Pancreas (tissue), 10 donors: ENCODE measurements around the gene PMVK. TPM values are rescaled to one million over a fixed set of nuclear protein-coding genes. Genes with fewer than 3 reads are reported as not detected.
"Not testable (repeated sequence)": the region's sequence is repeated elsewhere in the genome, so short reads cannot be mapped to it uniquely, and the experiment has no call there.

ENCODE experiments used
- ATAC-seq, 4 donors: fragments of 200-7000 bp; cut with Tn5 transposase; one replicate each; pipeline versions ENCODE4 v1.8.0 to v1.9.1; 2020; ENCODE audit warnings: mild to moderate bottlenecking in 4 of 4, moderate library complexity in 4 of 4
- DNase-seq, 6 donors: peaks; one replicate each; pipeline ENCODE4 v3.0.0-alpha.2; 2020
- FAIRE-seq: peaks from 2 replicates; lab custom pipeline; 2012; peaks lifted over from hg19 to GRCh38; lab: Jason Lieb, UNC
- H3K27ac ChIP-seq, 4 donors: fragments of 200-600 bp; sonication (generic); 1 replicate in 3 of 4; 2 replicates in 1 of 4; pipeline versions ENCODE4 v1.5.0 to v1.8.0; 2020
- H3K27me3 ChIP-seq, 4 donors: fragments of 200-600 bp; one replicate each; pipeline ENCODE4 v1.8.0; 2021
- H3K36me3 ChIP-seq, 3 donors: fragments of 200-600 bp; sonication (generic) in 1 of 3; one replicate each; pipeline versions ENCODE4 v1.5.0 to v1.8.0; 2020 to 2021
- H3K4me1 ChIP-seq, 3 donors: fragments of 200-600 bp; one replicate each; pipeline ENCODE4 v1.8.0; 2021
- H3K4me3 ChIP-seq, 4 donors: fragments of 200-600 bp; sonication (generic) in 2 of 4; one replicate each; pipeline versions ENCODE4 v1.5.0 to v1.8.0; 2020 to 2021
- H3K9me3 ChIP-seq, 4 donors: fragments of 200-600 bp; one replicate each; pipeline ENCODE4 v1.8.0; 2021
- WGBS, 2 donors: extraction: QIAGEN DNeasy Blood & Tissue Kit; methylation state at CpG; one replicate each; pipeline ENCODE4 v1.1.7; 2013; 5-methylcytosine and 5-hydroxymethylcytosine counted together
- intact Hi-C, 3 donors: fragments of 100-400 bp; cut with DNase I; formaldehyde crosslinking; loops; one replicate each; pipeline versions ENCODE4 v1.11.1 to v1.14.2; 2022
- polyA plus RNA-seq, 2 donors: library from polyadenylated mRNA; stranded (reverse); fragments of 200-250 nt; gene quantifications; one replicate each; pipeline ENCODE4 v1.2.3, GENCODE V29; 2013
- total RNA-seq, 6 donors: library from RNA; stranded (reverse); fragmentation: NEBNext Ultra II Directional in 4 of 6; extraction: Animal tissue kit (Norgen Biotek cat#: 25700) in 4 of 6; gene quantifications; one replicate each; pipeline versions ENCODE4 v1.2.1 to v1.2.4, GENCODE V29; 2021 to 2023
- TF ChIP-seq, protein P1 (sequence below), 4 donors: fragments of 200-600 bp; sonication (generic) in 3 of 4; IDR thresholded peaks; one replicate each; pipeline versions ENCODE4 v1.5.0 to v1.8.0; 2021; ENCODE audit warnings: antibody characterized with exemption in 4 of 4
- donor health status: healthy with polysubstance abuse.
- donor health status: DM: no; HTN: no; CAD: no; lungs with moderate emphysema.
- donor health status: DM: no; HTN: no; CAD: no.
- donor health status: control.
- donor health status: control.
- donor health status: Bipolar disorder and iron deficiency.
- donor health status: DM: yes; HTN: yes; CAD: no.
- donor health status: DM: no; HTN: no; CAD: no.
- donor health status: DM: no; HTN: no; CAD: no.
- donor health status: DM: yes; HTN: yes; CAD: no.

Gene PMVK
- total and polyA plus RNA-seq, 8 donors: 12.4 to 32.4 (median 16.8) TPM

DNA sequence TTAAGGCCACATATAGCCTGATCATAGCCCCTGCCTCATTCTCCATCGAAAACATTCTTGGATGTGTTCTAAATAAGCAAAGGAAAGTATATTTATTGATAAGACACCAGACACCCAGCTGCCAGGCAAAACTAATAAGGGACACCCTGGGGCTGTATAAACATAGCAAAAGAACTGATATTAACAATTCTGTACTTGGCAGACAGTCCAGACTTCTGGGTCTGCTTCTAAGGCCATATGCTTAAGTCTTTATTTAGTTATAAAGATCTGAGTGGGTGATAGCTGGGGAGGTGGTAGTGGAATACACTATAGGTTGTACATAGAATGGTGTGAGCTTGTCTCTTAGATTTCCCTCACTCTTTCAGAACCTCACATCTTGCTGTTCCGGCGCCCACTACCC lies 41.8 kb upstream of the PMVK start:
- WGBS, 2 donors: 90% methylated on average over 3 of the region's 3 CpGs
- DNase-seq: no peak
- Histone ChIP-seq H3K36me3 (no peaks in the 10 kb centered on the region), H3K4me3 (no peak overlapping the region), H3K27me3 (no peaks in the 10 kb centered on the region), H3K27ac (no peak overlapping the region), H3K4me1 (peaks cover 0 to 11% (median 0%) of the 10 kb centered on the region in 3 donors), H3K9me3 (no peaks in the 10 kb centered on the region)
- intact Hi-C loops: no loop called here
- no peak for FAIRE-seq
- TF ChIP-seq, protein P1, sequence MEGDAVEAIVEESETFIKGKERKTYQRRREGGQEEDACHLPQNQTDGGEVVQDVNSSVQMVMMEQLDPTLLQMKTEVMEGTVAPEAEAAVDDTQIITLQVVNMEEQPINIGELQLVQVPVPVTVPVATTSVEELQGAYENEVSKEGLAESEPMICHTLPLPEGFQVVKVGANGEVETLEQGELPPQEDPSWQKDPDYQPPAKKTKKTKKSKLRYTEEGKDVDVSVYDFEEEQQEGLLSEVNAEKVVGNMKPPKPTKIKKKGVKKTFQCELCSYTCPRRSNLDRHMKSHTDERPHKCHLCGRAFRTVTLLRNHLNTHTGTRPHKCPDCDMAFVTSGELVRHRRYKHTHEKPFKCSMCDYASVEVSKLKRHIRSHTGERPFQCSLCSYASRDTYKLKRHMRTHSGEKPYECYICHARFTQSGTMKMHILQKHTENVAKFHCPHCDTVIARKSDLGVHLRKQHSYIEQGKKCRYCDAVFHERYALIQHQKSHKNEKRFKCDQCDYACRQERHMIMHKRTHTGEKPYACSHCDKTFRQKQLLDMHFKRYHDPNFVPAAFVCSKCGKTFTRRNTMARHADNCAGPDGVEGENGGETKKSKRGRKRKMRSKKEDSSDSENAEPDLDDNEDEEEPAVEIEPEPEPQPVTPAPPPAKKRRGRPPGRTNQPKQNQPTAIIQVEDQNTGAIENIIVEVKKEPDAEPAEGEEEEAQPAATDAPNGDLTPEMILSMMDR (IDR thresholded peaks at IDR 0.05): no peak
- ATAC-seq: no peak

DNA sequence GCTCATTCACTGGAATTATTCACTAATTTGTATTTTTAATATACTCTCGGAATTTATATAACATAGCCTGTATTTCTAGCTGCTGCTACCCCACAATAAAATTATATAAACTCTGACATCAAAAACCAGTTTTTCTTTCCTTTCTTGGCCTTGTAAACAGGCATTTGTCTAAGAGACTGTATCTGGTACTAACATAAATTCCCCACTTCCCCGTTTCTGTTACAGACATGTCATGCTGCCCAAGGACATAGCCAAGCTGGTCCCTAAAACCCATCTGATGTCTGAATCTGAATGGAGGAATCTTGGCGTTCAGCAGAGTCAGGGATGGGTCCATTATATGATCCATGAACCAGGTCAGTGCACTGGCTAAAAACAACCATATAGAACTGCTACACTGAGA lies 41.2 kb upstream of the PMVK start:
- H3K36me3 ChIP-seq, H3K9me3 ChIP-seq, H3K27me3 ChIP-seq, FAIRE-seq, DNase-seq, ATAC-seq, intact Hi-C loops, H3K4me3 ChIP-seq, H3K27ac ChIP-seq: not testable (repeated sequence)
- peaks cover 0 to 11% (median 4%) of the 10 kb centered on the region in 3 donors for H3K4me1 ChIP-seq
- WGBS, 2 donors: 53 to 58% methylated on average over 3 of the region's 3 CpGs

DNA sequence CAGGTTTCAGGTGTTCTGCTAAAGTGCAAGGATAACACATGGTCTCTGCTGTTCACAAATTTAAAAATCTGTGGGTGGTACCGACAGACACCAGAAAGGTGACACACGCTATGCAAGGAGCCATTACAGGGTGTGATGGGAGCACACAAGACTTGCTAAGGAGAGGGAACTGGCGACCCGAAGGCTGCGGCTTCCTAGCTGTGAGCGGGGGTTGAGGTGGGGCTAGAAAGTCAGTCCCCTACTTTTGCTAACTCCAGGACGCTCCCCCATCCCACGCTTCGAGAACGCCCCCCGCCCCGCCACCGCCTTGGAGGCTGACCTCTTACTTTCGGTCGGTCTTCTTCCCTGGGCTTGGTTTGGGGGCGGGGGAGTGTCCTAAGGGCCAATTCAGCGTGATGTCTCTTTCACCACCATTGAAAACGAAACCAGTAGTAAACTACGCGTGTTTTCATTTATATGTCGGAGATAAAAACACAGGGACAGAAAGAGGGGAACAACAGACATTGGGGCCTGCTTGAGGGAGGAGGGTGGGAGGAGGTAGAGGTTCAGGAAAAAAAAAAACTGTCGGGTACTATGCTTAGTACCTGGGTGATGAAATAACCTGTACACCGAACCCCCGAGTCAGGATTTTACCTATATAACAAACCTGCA lies 39.0 kb upstream of the PMVK start:
- H3K36me3 ChIP-seq: no peaks in the 10 kb centered on the region
- no peaks in the 10 kb centered on the region for H3K9me3 ChIP-seq
- intact Hi-C loops: no loop called here
- ATAC-seq (peak in 1 of 4 donors; percentile 3), DNase-seq (peak in 5 of 6 donors; percentile 53 to 79 (median 60)), FAIRE-seq (no peak)
- H3K4me1 ChIP-seq: peaks cover 12 to 26% (median 22%) of the 10 kb centered on the region in 3 donors
- WGBS, 2 donors: 0 to 1% methylated on average over 24 of the region's 24 CpGs
- H3K27ac ChIP-seq: peak overlapping the region; percentile 90 to 98 (median 96)
- H3K27me3 ChIP-seq: no peaks in the 10 kb centered on the region
- peak overlapping the region; percentile 27 to 73 (median 58) for H3K4me3 ChIP-seq
- TF ChIP-seq, protein P1 (IDR thresholded peaks at IDR 0.05): no peak

DNA sequence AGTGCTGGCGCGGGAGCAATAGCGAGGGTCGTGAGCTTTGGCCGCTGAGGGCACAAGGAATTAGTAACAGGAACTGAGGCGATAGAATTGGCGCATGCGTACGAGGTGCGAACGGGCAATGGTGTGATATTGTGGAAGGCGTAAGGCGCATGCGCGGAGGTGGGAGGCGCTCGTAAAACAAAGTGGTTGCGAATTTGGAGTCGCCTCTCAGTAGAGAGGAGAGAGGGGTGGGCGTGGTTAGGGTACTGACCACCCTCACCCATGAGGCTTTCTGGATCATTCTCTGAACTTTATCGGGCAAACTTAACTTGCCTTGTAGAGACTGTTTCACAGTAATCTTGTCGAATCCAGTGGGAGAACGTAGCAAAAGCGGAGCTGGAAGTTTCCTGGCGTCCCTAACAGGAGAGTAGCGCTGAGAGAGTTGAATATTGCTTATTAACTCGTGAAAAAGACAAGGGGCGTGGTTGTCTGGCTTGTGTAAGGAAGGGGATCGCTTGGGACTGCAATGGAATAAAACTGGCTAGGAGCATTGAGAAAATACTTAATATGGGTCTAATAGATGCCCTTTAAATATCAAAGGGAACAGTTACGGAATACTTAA lies 38.4 kb upstream of the PMVK start:
- Histone ChIP-seq H3K36me3 (no peaks in the 10 kb centered on the region), H3K27me3 (no peaks in the 10 kb centered on the region), H3K9me3 (no peaks in the 10 kb centered on the region), H3K4me1 (peaks cover 12 to 26% (median 22%) of the 10 kb centered on the region in 3 donors), H3K4me3 (peak overlapping the region; percentile 27 to 73 (median 58)), H3K27ac (peak overlapping the region; percentile 90 to 98 (median 96))
- TF ChIP-seq, protein P1 (IDR thresholded peaks at IDR 0.05): no peak
- ATAC-seq: peak; percentile 61 to 73 (median 65)
- intact Hi-C loops: no loop called here
- FAIRE-seq: no peak
- DNase-seq: peak; percentile 92 to 98 (median 94)
- 0% methylated on average over 30 of the region's 30 CpGs for WGBS, 2 donors

DNA sequence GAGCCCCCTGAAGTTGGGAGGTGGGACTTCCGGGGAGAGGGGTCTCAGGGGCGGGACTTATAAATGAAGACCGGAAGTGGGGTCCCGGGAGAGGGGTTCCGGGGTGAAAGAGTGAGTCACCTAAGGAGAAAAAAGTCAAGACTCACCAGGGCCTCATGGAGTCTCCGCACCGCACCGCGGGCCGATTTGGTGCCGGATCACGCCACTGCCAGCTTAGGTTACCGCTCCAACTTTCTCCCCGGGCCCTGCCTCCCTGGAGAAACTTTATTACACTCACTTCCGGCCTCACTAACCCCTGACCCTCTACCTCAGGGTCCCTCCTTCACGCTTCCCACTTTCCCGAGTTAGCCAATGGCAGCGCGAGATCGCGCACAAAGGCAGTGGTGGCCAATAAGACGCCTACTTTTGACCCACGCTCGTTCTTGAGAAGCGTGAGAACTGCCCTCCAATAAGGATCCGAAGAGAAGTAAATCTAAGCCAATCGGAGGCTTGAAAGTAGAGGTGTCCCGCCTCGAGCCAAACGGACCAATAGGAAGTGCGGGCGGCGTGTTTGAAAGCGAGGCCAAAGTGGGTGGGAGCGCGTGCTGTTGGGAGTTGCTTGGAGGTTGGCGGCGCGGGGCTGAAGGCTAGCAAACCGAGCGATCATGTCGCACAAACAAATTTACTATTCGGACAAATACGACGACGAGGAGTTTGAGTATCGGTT lies 37.7 kb upstream of the PMVK start, which contains the start of gene CKS1B:
Gene CKS1B, plus strand, starts transcription at position 580 of the 706 bp plus-strand sequence. Its CDS starts 65 bp downstream, at position 645.
- 0 to 1% methylated on average over 47 of the region's 47 CpGs for WGBS, 2 donors
- peak; percentile 81 to 88 (median 84) for ATAC-seq
- TF ChIP-seq, protein P1 (IDR thresholded peaks at IDR 0.05): no peak
- intact Hi-C loops: no loop called here
- no peaks in the 10 kb centered on the region for H3K27me3 ChIP-seq
- peaks cover 12 to 26% (median 22%) of the 10 kb centered on the region in 3 donors for H3K4me1 ChIP-seq
- peak within 1 kb of the TSS; percentile 45 to 73 (median 58) for H3K4me3 ChIP-seq
- no peaks in the 10 kb centered on the region for H3K36me3 ChIP-seq
- H3K27ac ChIP-seq: peak within 1 kb of the TSS; percentile 90 to 98 (median 96)
- peak; percentile 90 to 98 (median 98) for DNase-seq
- FAIRE-seq: peak; percentile 97
- H3K9me3 ChIP-seq: no peaks in the 10 kb centered on the region
